Erythroblast (primary cell): Measurements from ENCODE around the gene CCDC102B.

Experiments
- GATA1 ChIP-seq: IDR thresholded peaks from 2 replicates; pipeline ENCODE4 v1.6.1; 2011; ENCODE audit warnings: low read depth, mild to moderate bottlenecking, control low read depth, low read length, moderate library complexity
- POLR2A ChIP-seq: IDR thresholded peaks from 2 replicates; pipeline ENCODE4 v1.6.1; 2011; ENCODE audit warnings: mild to moderate bottlenecking, low read length

- TF ChIP-seq POLR2A (no peak), GATA1 (no peak)
These were observed 25.6 kb upstream of the CCDC102B start for GRCh38 chr18:68772268-68772667.
